Endothelial cell (in vitro differentiated cells): ENCODE results near the gene ALPG. TPM values are rescaled to one million over a fixed set of nuclear protein-coding genes. Genes with fewer than 3 reads are reported as not detected.

Source experiments
- DNase-seq: peaks from one replicate; pipeline ENCODE4 v3.0.0; 2021; ENCODE audit warnings: low spot score
- H3K27ac Mint-ChIP-seq: one replicate; pipeline ENCODE4 v1.8.0; 2021; ENCODE audit warnings: mixed read lengths, inconsistent platforms; ENCODE audit not compliant: unreplicated experiment
- H3K27me3 Mint-ChIP-seq: one replicate; pipeline ENCODE4 v1.8.0; 2021; ENCODE audit warnings: mild to moderate bottlenecking, moderate library complexity, mixed read lengths, inconsistent platforms; ENCODE audit not compliant: unreplicated experiment
- H3K36me3 Mint-ChIP-seq: one replicate; pipeline ENCODE4 v1.8.0; 2021; ENCODE audit warnings: mild to moderate bottlenecking, low read depth, mixed read lengths, inconsistent platforms; ENCODE audit not compliant: unreplicated experiment
- H3K4me1 Mint-ChIP-seq: one replicate; pipeline ENCODE4 v1.8.0; 2021; ENCODE audit warnings: mild to moderate bottlenecking, mixed read lengths, inconsistent platforms; ENCODE audit not compliant: unreplicated experiment
- H3K4me3 Mint-ChIP-seq: one replicate; pipeline ENCODE4 v1.8.0; 2021; ENCODE audit warnings: mild to moderate bottlenecking, mixed read lengths, inconsistent platforms; ENCODE audit not compliant: unreplicated experiment
- H3K9me3 Mint-ChIP-seq: one replicate; pipeline ENCODE4 v1.8.0; 2021; ENCODE audit warnings: mixed read lengths, inconsistent platforms; ENCODE audit not compliant: unreplicated experiment
- total RNA-seq: library from RNA; stranded (reverse); fragmentation: NEBNext Ultra II Directional; extraction: Animal tissue kit (Norgen Biotek cat#: 25700); gene quantifications from one replicate; pipeline ENCODE4 v1.2.1, GENCODE V29; 2021; ENCODE audit not compliant: unreplicated experiment
- TF ChIP-seq, protein P1 (sequence below): fragments of 200-600 bp; sonication (generic); IDR thresholded peaks from one replicate; pipeline ENCODE4 v1.5.0; 2021; ENCODE audit warnings: antibody characterized with exemption; ENCODE audit not compliant: unreplicated experiment

The ALPG gene
- total RNA-seq, 1 donor from 2014 or later, result not detected

DNA sequence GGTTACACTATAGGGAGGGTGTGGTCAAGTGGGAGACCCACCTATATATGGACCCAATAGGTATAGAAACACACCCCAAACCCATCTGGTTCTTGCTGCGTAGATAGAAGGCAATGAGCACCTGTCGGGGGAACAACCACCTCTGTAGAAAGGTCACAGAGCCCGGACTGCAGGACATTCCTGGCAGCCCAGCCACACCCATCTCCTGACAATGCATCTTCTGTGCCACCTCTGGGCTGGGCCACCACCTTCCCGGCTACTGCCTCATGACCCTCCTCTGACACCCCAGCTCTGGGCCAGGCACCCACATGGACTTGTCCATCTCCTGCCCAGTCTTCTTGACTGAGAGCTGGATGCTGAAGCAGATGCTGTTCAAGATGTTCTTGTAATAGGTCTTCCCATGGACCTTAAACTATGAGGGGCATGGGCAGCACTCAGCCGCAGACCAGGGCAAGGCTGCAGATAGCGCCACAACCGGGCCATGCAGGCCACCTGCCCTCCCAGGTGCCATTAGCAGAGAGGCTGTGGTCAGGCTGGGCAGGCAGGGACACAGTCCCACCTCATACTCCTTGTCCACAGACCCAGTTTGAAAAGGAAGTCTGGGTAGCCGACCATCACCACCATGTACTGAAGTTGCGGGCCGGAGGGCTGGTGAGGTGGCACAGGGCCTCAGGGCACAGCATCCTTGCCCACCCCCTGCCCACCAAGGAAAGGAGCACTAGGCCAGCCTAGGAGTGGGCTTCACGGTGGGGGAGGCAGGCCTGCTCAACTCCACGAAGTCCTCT lies 9.3 kb downstream of the ALPG start:
- Mint-ChIP-seq H3K27ac (no peak overlapping the region), H3K36me3 (no peaks in the 10 kb centered on the region), H3K9me3 (no peaks in the 10 kb centered on the region), H3K4me3 (no peak overlapping the region), H3K4me1 (peaks cover 17% of the 10 kb centered on the region), H3K27me3 (peaks cover 12% of the 10 kb centered on the region)
- DNase-seq, result no peak
- TF ChIP-seq, protein P1, sequence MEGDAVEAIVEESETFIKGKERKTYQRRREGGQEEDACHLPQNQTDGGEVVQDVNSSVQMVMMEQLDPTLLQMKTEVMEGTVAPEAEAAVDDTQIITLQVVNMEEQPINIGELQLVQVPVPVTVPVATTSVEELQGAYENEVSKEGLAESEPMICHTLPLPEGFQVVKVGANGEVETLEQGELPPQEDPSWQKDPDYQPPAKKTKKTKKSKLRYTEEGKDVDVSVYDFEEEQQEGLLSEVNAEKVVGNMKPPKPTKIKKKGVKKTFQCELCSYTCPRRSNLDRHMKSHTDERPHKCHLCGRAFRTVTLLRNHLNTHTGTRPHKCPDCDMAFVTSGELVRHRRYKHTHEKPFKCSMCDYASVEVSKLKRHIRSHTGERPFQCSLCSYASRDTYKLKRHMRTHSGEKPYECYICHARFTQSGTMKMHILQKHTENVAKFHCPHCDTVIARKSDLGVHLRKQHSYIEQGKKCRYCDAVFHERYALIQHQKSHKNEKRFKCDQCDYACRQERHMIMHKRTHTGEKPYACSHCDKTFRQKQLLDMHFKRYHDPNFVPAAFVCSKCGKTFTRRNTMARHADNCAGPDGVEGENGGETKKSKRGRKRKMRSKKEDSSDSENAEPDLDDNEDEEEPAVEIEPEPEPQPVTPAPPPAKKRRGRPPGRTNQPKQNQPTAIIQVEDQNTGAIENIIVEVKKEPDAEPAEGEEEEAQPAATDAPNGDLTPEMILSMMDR, result no peak

DNA sequence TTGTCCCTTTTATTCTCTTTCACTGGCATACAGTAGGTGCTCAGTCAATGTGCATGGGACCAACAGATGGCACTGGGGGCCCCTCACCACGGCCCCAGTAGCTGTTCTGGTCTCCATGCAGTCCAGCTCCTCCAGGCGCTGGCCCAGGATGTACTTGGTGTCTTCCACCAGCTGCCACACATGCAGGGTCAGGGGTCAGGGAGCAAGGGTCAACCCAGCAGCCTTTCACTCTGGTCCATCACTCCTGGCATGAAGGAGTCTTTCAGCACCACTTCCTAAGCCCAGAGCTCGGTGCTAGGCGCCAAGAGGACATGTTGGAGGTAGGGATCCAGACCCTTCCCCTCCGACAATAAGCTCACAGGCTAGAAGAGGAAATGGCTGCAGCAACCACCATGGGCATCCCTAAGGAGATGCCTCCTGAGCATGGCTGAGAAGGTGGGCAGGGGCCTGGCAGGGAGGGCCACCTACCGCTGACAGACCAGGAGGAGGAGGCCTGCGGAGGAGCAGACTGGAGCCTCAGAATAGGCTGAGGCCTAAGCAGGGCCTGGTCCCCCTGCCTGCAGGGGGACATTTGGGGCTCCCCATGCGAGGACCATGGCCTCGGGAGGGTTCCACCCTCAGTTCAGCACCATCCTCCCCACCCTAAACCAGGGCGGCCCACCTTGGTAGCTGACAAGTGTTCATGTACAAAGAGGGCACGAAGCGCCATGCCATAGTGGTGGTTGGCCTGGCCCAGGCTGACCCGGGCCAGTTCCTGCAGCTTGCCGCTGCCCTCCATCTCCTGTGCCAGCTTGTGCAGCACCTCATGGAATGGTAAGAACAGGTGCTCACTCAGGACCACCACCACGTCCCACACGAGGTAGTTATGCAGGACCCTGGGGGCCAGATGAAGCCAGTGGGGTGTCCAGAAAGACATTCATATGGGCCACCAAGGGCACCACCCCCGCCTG lies 10.2 kb downstream of the ALPG start:
- TF ChIP-seq, protein P1, result no peak
- Mint-ChIP-seq H3K27me3 (peaks cover 14% of the 10 kb centered on the region), H3K9me3 (no peaks in the 10 kb centered on the region), H3K27ac (no peak overlapping the region), H3K36me3 (no peaks in the 10 kb centered on the region), H3K4me1 (peaks cover 16% of the 10 kb centered on the region), H3K4me3 (no peak overlapping the region)
- no peak for DNase-seq

DNA sequence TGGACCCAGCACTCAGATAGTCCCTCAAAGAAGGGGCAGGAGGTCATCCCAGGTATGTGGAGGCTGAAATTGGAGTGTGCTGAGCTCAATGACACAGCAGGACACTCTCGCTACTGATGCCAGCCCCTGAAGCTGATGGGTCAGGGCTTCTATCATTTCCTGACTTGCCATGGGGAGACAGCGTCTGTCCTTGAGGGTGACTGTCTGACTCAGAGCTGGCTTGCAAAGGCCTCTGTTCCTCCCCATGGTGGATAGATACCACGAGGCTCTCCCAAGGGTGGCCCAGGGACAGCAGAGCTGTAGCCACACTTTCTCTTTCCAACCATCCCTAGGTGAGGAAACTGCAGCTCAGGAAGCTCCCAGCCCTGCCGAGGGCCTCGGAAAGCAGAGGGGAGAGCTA lies 10.8 kb downstream of the ALPG start:
- DNase-seq, result no peak
- peaks cover 3% of the 10 kb centered on the region for H3K36me3 Mint-ChIP-seq
- no peak overlapping the region for H3K4me3 Mint-ChIP-seq
- H3K9me3 Mint-ChIP-seq, result no peaks in the 10 kb centered on the region
- TF ChIP-seq, protein P1, result no peak
- peaks cover 17% of the 10 kb centered on the region for H3K4me1 Mint-ChIP-seq
- H3K27me3 Mint-ChIP-seq, result peaks cover 16% of the 10 kb centered on the region
- H3K27ac Mint-ChIP-seq, result no peak overlapping the region

DNA sequence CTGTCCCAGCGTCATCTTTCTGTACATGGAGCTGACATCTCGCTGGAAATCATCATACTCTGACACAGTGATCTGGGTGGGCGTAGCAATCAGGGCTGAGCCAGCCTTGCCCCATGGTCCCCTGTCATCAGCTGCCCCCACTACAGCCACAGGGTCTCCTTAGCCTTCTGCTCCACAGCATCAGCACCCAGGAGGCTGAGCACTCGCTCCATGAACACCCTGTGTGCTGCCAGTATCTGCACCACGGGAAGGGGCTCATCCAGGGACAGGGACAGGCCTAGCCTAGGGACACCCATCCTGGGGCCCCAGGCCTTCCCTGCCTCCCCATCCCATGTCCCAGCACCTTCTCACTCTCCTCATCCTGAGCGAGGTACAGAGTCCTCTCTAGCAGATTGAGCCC lies 11.4 kb downstream of the ALPG start:
- peaks cover 11% of the 10 kb centered on the region for H3K4me1 Mint-ChIP-seq
- DNase-seq, result no peak
- H3K27ac Mint-ChIP-seq, result no peak overlapping the region
- H3K36me3 Mint-ChIP-seq, result peaks cover 7% of the 10 kb centered on the region
- peak overlapping the region; percentile 32 for H3K4me3 Mint-ChIP-seq
- H3K27me3 Mint-ChIP-seq, result peaks cover 18% of the 10 kb centered on the region
- H3K9me3 Mint-ChIP-seq, result no peaks in the 10 kb centered on the region
- TF ChIP-seq, protein P1, result no peak
